ENCODE data around the gene CCDC85C.

DNA sequence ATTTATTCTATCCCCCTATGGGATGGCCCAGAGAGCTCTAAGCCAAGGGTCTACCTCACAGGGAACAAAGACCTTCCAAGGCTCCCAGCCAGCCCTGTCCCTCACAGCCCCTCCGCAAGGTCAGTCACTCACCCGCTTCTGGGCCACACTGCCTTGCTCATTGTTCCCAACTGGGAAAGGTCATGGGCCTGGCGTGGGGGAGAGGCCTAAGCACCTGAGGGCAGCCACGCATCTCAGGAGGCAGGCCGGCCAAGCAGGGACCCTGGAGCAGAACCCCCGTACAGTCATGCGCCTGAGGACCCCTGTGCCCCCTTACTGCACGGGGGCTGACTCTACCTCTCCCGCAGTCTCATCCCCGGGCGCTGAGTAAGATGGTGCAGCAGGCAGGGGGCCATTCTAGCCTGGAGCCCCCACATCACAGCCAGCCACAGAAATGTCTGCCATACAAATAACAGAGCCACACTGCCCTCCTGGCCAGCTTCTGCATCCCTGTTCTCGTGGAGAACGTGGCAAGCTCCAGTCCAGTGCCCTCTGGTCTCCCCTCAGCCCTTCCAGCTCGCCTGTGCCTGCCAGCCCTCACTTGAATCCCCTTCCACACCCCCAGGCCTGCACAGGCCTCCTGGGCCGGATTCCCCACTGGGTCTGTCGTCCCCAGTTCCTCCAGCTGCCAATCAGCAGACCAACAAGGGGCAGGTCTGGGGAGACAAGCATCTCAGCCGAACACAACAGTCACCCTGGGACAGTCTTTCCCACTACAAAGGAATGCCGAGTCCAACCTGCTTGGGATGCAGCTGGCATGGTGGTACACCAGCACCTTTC lies 16.3 kb downstream of the CCDC85C start:
- TF ChIP-seq POLR2A (IDR thresholded peaks at IDR 0.05; ENCODE audit: low read length): no peak
- no peak for TF ChIP-seq GATA1 (IDR thresholded peaks at IDR 0.05; ENCODE audit: low read depth, low read length)

Data from erythroblast (primary cell).